HepG2 (cell line): ENCODE measurements around the gene DLG2. TPM values are rescaled to one million over a fixed set of nuclear protein-coding genes. Genes with fewer than 3 reads are reported as not detected.

ENCODE experiments used
- ATAC-seq: fragments of 200-7000 bp; cut with Tn5 transposase; 3 replicates; pipeline ENCODE4 v1.9.1; 2020; ENCODE audit warnings: mild to moderate bottlenecking, moderate library complexity
- BruUV-seq: library from RNA; stranded (reverse); fragments of 400-500 nt; replicated peaks from 2 replicates; lab custom pipeline; 2021; lab: Mats Ljungman, UMichigan
- CTCF ChIA-PET: fragments of 300-600 bp; formaldehyde crosslinking; extraction: SDS; loops from one replicate; lab custom pipeline; 2021; ENCODE audit warnings: low total read pairs, inconsistent platforms, low intra/inter-chr PET ratio; lab: Yijun Ruan, JAX
- POLR2A ChIA-PET: fragments of 350-600 bp; sonication (Branson Sonifier 250); formaldehyde crosslinking; loops from one replicate; lab custom pipeline; 2020; ENCODE audit warnings: antibody characterized with exemption, inconsistent platforms; lab: Yijun Ruan, JAX
- DNase-seq: peaks from one replicate; pipeline ENCODE4 v3.0.0-alpha.2; 2015; ENCODE audit warnings: low spot score
- FAIRE-seq: peaks from 3 replicates; lab custom pipeline; 2011; peaks lifted over from hg19 to GRCh38; lab: Jason Lieb, UNC
- H2AFZ ChIP-seq: one replicate; pipeline ENCODE4 v1.6.1; 2011; ENCODE audit warnings: low read length, inconsistent platforms
- H3K27ac ChIP-seq: fragments of 300-600 bp; 3 replicates; pipeline ENCODE4 v1.8.0; 2011; ENCODE audit warnings: mixed run types, mild to moderate bottlenecking, mixed read lengths, low read length, inconsistent platforms; ENCODE audit not compliant: insufficient read depth; ENCODE audit errors: extremely low read length
- H3K27me3 ChIP-seq, 2 experiments: fragments of 200-600 bp in 1 of 2; 2 replicates in 1 of 2; 3 replicates in 1 of 2; pipeline versions ENCODE4 v1.6.0 to v1.8.0; 2011; ENCODE audit warnings: low read length in 2 of 2, mild to moderate bottlenecking in 2 of 2, moderate library complexity in 2 of 2, inconsistent platforms in 1 of 2; ENCODE audit not compliant: insufficient read depth in 2 of 2, control insufficient read depth in 1 of 2
- H3K36me3 ChIP-seq, 2 experiments: fragments of 200-600 bp in 1 of 2; replicated peaks in 1 of 2; 2 replicates in 1 of 2; 3 replicates in 1 of 2; pipeline versions ENCODE4 v1.5.1 to v1.8.0; 2011; ENCODE audit warnings: low read length in 2 of 2, inconsistent platforms in 1 of 2; ENCODE audit not compliant: insufficient read depth in 2 of 2, control insufficient read depth in 1 of 2
- H3K4me1 ChIP-seq: 2 replicates; pipeline ENCODE4 v1.5.1; 2012; ENCODE audit warnings: low read length, inconsistent platforms; ENCODE audit not compliant: insufficient read depth
- H3K4me2 ChIP-seq: 2 replicates; pipeline ENCODE4 v1.6.0; 2011; ENCODE audit warnings: low read depth, low read length, inconsistent platforms
- H3K4me3 ChIP-seq, 3 experiments: fragments of 200-600 bp in 1 of 3; sonication (generic), shearing (Covaris generic) in 1 of 3; replicated peaks in 1 of 3; 2 replicates each; pipeline ENCODE4 v1.5.1; 2011 to 2016; ENCODE audit warnings: low read length in 3 of 3, inconsistent platforms in 2 of 3, low read depth in 2 of 3, mild to moderate bottlenecking in 2 of 3, control low read depth in 1 of 3, mixed read lengths in 1 of 3; ENCODE audit not compliant: insufficient read depth in 1 of 3
- H3K79me2 ChIP-seq: one replicate; pipeline ENCODE4 v1.6.1; 2011; ENCODE audit warnings: low read length, inconsistent platforms; ENCODE audit not compliant: insufficient read depth
- H3K9ac ChIP-seq: 2 replicates; pipeline ENCODE4 v1.6.0; 2011; ENCODE audit warnings: mild to moderate bottlenecking, low read depth, low read length, inconsistent platforms; ENCODE audit not compliant: insufficient read depth
- H3K9me3 ChIP-seq: 2 replicates; pipeline ENCODE4 v1.5.1; 2012; ENCODE audit warnings: mild to moderate bottlenecking, low read length
- H4K20me1 ChIP-seq: 2 replicates; pipeline ENCODE4 v1.6.0; 2011; ENCODE audit warnings: inconsistent platforms, mild to moderate bottlenecking, low read length, moderate library complexity; ENCODE audit not compliant: insufficient read depth
- ARID5B ChIP-seq: IDR thresholded peaks from 2 replicates; pipeline ENCODE4 v1.4.0; 2020; ENCODE audit warnings: mild to moderate bottlenecking, missing genetic modification reagents
- CBX1 ChIP-seq: IDR thresholded peaks from one replicate; pipeline ENCODE4 v1.6.1; 2016; ENCODE audit warnings: antibody characterized with exemption, low read depth
- DPF2 ChIP-seq: sonication (generic); formaldehyde crosslinking; IDR thresholded peaks from 2 replicates; pipeline ENCODE4 v1.4.0; 2020; ENCODE audit warnings: mild to moderate bottlenecking, low read depth, missing genetic modification reagents, borderline replicate concordance
- EEA1 ChIP-seq: sonication (generic); formaldehyde crosslinking; IDR thresholded peaks from 2 replicates; pipeline ENCODE4 v1.5.1; 2020; ENCODE audit warnings: mild to moderate bottlenecking, missing genetic modification reagents, borderline replicate concordance
- ISL2 ChIP-seq: sonication (generic); formaldehyde crosslinking; IDR thresholded peaks from 2 replicates; pipeline ENCODE4 v1.5.0; 2020; ENCODE audit warnings: missing genetic modification reagents
- TCF7 ChIP-seq: sonication (generic); IDR thresholded peaks from 2 replicates; pipeline ENCODE4 v1.6.1; 2016; ENCODE audit warnings: antibody characterized with exemption, low read depth
- U2AF2 ChIP-seq: fragments of 200-400 bp; formaldehyde crosslinking; IDR thresholded peaks from 2 replicates; pipeline ENCODE4 v1.6.1; 2017; ENCODE audit warnings: low read depth, mild to moderate bottlenecking, low read length
- ZBTB43 ChIP-seq: sonication (generic); formaldehyde crosslinking; conservative IDR thresholded peaks from 2 replicates; pipeline ENCODE4 v1.4.0; 2020; ENCODE audit warnings: missing genetic modification reagents
- ZNF136 ChIP-seq: sonication (generic); formaldehyde crosslinking; IDR thresholded peaks from 2 replicates; pipeline ENCODE4 v1.8.1; 2022; ENCODE audit warnings: low read depth, mild to moderate bottlenecking, moderate library complexity, missing genetic modification reagents
- ZNF296 ChIP-seq: sonication (generic); formaldehyde crosslinking; conservative IDR thresholded peaks from 2 replicates; pipeline ENCODE4 v1.5.0; 2020; ENCODE audit warnings: mild to moderate bottlenecking, missing genetic modification reagents
- ZNF709 ChIP-seq: sonication (generic); formaldehyde crosslinking; IDR thresholded peaks from 2 replicates; pipeline ENCODE4 v1.5.0; 2020; ENCODE audit warnings: mild to moderate bottlenecking, missing genetic modification reagents
- ZSCAN12 ChIP-seq: sonication (generic); formaldehyde crosslinking; IDR thresholded peaks from 2 replicates; pipeline ENCODE4 v1.9.0; 2021; ENCODE audit warnings: mild to moderate bottlenecking, missing genetic modification reagents
- WGBS: methylation state at CpG from one replicate; pipeline ENCODE4 v1.1.6; 2017; ENCODE audit warnings: low lambda C conversion rate; 5-methylcytosine and 5-hydroxymethylcytosine counted together
- in situ Hi-C: cut with HindIII; loops from 2 replicates; pipeline ENCODE4 v1.10.0; 2017; ENCODE audit warnings: low pct_unique_long_range_greater_than_20kb; ENCODE audit not compliant: extremely low pct_ligation_motif_present
- intact Hi-C: fragments of 100-400 bp; cut with micrococcal nuclease; formaldehyde crosslinking; loops from one replicate; pipeline ENCODE4 v1.10.0; 2022; ENCODE audit not compliant: unreplicated experiment
- polyA plus RNA-seq, 8 experiments: library from polyadenylated mRNA; depleted of rRNA in 3 of 8; stranded (reverse) in 7 of 8; unstranded in 1 of 8; fragments of >200 nt; fragmentation: Illumina TruSeq in 4 of 8; extraction: Trizol in 4 of 8; gene quantifications; 2 replicates each; pipeline versions ENCODE4 v1.2.1 to v1.2.3, GENCODE V29; 2011 to 2016; ENCODE audit warnings: low read depth in 4 of 8, missing spikeins in 1 of 8, mixed read lengths in 1 of 8; ENCODE audit not compliant: insufficient read depth in 1 of 8
- total RNA-seq, 5 experiments: library from RNA; depleted of rRNA; stranded (reverse); fragments of >200 nt; fragmentation: Illumina TruSeq; extraction: Trizol; gene quantifications; 2 replicates each; pipeline ENCODE4 v1.2.3, GENCODE V29; 2016; ENCODE audit warnings: low read depth in 1 of 5

The DLG2 gene
- total and polyA plus RNA-seq, 2 of the 13 experiments (the other 11 are each of a cell fraction or from before 2014, with no cell fraction given): 0.46 to 1.0 TPM

- no peak overlapping the region for H3K4me3 ChIP-seq
- POLR2A ChIA-PET: no interaction called here
- no peak overlapping the region for H3K9ac ChIP-seq
- H3K36me3 ChIP-seq: no peaks in the 10 kb centered on the region
- CTCF ChIA-PET: no interaction called here
- no peaks in the 10 kb centered on the region; a peak in 1 of 5 replicates for H3K27me3 ChIP-seq
- H3K4me1 ChIP-seq: no peaks in the 10 kb centered on the region
- no peak overlapping the region for H3K4me2 ChIP-seq
- BruUV-seq: no TSS peak
- H3K27ac ChIP-seq: no peak overlapping the region
- no peak for TF ChIP-seq ZNF136 (CRISPR knock-in tag)
- TF ChIP-seq U2AF2: no peak
- in situ Hi-C loops (no loop called here), intact Hi-C loops (no loop called here)
- 12% methylated on average over 2 of the region's 2 CpGs for WGBS
- no peak overlapping the region for H2AFZ ChIP-seq
- H4K20me1 ChIP-seq: no peaks in the 10 kb centered on the region
- DNase-seq (no peak), FAIRE-seq (no peak), ATAC-seq (no peak)
- H3K9me3 ChIP-seq: no peaks in the 10 kb centered on the region
- H3K79me2 ChIP-seq: no peaks in the 10 kb centered on the region
These were observed 1657.0 kb downstream of the DLG2 start for GRCh38 chr11:83970061-83970671.

GRCh38 chr11:83957038-83957900 lies 1669.9 kb downstream of the DLG2 start:
- no peak for FAIRE-seq
- H3K9ac ChIP-seq: no peak overlapping the region
- no peak for TF ChIP-seq EEA1
- TF ChIP-seq ZNF709 (CRISPR knock-in tag): no peak
- TF ChIP-seq ZNF296: no peak
- no peak for TF ChIP-seq CBX1
- no peak for TF ChIP-seq ZSCAN12 (CRISPR knock-in tag)
- TF ChIP-seq TCF7: no peak
- no peak for TF ChIP-seq ZBTB43 (CRISPR knock-in tag)
- no peak for TF ChIP-seq ISL2 (CRISPR knock-in tag)
- TF ChIP-seq ARID5B: no peak
- TF ChIP-seq DPF2 (CRISPR knock-in tag): no peak

More at GRCh38 chr11:83957038-83957900, 1669.9 kb downstream of the DLG2 start:
- no peaks in the 10 kb centered on the region for H3K36me3 ChIP-seq
- H3K4me3 ChIP-seq: no peak overlapping the region
- H3K9me3 ChIP-seq: no peaks in the 10 kb centered on the region
- intact Hi-C loops (no loop called here), in situ Hi-C loops (no loop called here)
- POLR2A ChIA-PET: no interaction called here
- ATAC-seq (no peak), DNase-seq (no peak)
- no TSS peak for BruUV-seq
- H3K27me3 ChIP-seq: no peaks in the 10 kb centered on the region
- no peak overlapping the region for H3K27ac ChIP-seq
- WGBS: 0% methylated on average over 2 of the region's 2 CpGs
- CTCF ChIA-PET: no interaction called here
- no peaks in the 10 kb centered on the region for H3K79me2 ChIP-seq
- no peaks in the 10 kb centered on the region for H3K4me1 ChIP-seq
- no peak overlapping the region for H2AFZ ChIP-seq
- no peaks in the 10 kb centered on the region for H4K20me1 ChIP-seq
- H3K4me2 ChIP-seq: no peak overlapping the region
